ENCODE measurements around the gene MARF1. TPM values are rescaled to one million over a fixed set of nuclear protein-coding genes. Genes with fewer than 3 reads are reported as not detected.
A peak's percentile ranks its signal among the peaks of the same experiment; 100 is the strongest.

MARF1 gene
- total and polyA plus RNA-seq, 9 donors = 23.1 to 95.7 (median 71.8) TPM

DNA sequence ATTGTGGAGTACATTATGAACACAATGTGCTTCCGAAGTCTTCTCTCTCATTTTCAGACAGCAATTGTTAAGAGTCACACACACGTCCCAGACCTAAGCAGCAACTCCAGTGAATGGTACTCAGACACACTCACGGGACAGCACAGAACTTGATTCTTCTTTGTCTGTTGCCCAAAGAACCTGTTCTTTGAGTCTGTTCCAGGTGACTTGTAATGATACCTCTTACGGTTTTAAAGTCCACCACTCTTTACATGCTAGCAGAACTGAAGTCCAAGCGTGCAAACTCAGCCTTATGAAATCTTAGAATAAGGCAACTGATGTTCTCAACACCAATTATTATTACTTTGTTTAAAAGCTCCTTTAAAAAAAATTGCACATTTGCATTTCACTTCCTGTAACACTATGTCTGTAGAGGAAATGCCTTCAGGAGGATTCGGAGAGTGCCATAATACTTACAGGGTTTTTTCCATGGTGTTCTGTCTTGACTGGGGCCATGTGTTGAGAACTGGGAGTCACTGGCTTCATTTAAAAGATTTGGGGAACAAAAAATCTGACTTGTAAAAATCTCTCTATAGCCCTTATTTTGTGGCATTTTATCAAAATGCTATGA is 48.1 kb downstream of the MARF1 start:
- TF ChIP-seq EP300 (IDR thresholded peaks at IDR 0.05) (no peak), POLR2A (IDR thresholded peaks at IDR 0.05) (no peak)
- TF ChIP-seq, protein P1, sequence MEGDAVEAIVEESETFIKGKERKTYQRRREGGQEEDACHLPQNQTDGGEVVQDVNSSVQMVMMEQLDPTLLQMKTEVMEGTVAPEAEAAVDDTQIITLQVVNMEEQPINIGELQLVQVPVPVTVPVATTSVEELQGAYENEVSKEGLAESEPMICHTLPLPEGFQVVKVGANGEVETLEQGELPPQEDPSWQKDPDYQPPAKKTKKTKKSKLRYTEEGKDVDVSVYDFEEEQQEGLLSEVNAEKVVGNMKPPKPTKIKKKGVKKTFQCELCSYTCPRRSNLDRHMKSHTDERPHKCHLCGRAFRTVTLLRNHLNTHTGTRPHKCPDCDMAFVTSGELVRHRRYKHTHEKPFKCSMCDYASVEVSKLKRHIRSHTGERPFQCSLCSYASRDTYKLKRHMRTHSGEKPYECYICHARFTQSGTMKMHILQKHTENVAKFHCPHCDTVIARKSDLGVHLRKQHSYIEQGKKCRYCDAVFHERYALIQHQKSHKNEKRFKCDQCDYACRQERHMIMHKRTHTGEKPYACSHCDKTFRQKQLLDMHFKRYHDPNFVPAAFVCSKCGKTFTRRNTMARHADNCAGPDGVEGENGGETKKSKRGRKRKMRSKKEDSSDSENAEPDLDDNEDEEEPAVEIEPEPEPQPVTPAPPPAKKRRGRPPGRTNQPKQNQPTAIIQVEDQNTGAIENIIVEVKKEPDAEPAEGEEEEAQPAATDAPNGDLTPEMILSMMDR (IDR thresholded peaks at IDR 0.05) = no peak
- Histone ChIP-seq H3K9me3 (no peaks in the 10 kb centered on the region), H3K4me1 (ENCODE audit: insufficient read depth) (no peaks in the 10 kb centered on the region), H3K27me3 (no peaks in the 10 kb centered on the region), H3K36me3 (no peaks in the 10 kb centered on the region), H3K4me3 (no peak overlapping the region), H3K27ac (no peak overlapping the region)
- intact Hi-C loops (cut with DNase I) = no loop called here
- no peak for DNase-seq
- 89 to 92% (median 91%) methylated on average over 6 of the region's 6 CpGs for WGBS, 3 donors

DNA sequence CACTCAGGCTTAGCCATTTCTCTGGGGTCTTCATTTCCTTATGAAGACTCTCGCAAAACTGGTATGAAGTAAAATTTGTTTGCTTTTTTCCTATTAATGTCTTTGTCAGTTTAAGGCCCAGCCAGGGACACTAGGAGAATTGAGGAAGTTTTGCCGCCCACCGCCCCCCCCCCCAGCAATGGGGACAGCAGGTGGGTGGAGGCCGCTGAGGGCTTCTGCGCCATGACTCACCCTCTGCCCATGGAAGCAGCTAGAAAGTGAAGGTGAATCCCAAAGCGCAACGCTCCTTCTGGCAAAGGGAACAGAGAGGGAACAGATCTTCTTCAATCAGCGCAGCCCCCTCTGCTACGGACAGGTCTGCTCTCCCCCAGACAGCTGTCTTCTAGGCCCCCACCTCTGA is 49.7 kb downstream of the MARF1 start:
- Histone ChIP-seq H3K4me3 (no peak overlapping the region), H3K9me3 (no peaks in the 10 kb centered on the region), H3K27me3 (no peaks in the 10 kb centered on the region), H3K4me1 (ENCODE audit: insufficient read depth) (no peaks in the 10 kb centered on the region), H3K36me3 (no peaks in the 10 kb centered on the region), H3K27ac (no peak overlapping the region)
- TF ChIP-seq, protein P1 (IDR thresholded peaks at IDR 0.05) = no peak
- no peak for TF ChIP-seq EP300 (IDR thresholded peaks at IDR 0.05)
- no peak for TF ChIP-seq POLR2A (IDR thresholded peaks at IDR 0.05)
- intact Hi-C loops (cut with DNase I) = no loop called here
- no peak for DNase-seq
- WGBS, 3 donors = 91 to 96% (median 93%) methylated on average over 9 of the region's 9 CpGs

DNA sequence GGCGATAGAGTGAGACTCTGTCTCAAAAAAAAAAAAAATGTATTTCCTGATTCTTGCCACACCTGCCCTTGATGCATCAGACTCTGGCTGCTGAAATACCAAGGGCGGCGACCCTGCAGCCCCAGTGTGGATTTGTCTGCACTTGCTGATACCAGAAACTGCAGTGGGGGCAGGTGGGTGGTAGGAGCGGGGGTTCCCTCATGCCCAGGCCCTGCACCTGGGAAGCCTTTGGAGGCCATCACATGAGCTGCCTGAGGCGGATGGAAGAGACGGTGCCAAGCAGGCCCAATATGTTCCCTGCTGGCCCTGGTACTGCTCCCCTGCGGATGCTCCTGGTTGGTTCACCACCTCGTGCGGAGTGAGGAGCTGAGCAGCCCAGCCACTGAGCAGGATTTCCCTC is 50.6 kb downstream of the MARF1 start:
- no peak overlapping the region for H3K27ac ChIP-seq
- 82 to 91% (median 86%) methylated on average over 9 of the region's 9 CpGs for WGBS, 3 donors
- intact Hi-C loops (cut with DNase I) = no loop called here

DNA sequence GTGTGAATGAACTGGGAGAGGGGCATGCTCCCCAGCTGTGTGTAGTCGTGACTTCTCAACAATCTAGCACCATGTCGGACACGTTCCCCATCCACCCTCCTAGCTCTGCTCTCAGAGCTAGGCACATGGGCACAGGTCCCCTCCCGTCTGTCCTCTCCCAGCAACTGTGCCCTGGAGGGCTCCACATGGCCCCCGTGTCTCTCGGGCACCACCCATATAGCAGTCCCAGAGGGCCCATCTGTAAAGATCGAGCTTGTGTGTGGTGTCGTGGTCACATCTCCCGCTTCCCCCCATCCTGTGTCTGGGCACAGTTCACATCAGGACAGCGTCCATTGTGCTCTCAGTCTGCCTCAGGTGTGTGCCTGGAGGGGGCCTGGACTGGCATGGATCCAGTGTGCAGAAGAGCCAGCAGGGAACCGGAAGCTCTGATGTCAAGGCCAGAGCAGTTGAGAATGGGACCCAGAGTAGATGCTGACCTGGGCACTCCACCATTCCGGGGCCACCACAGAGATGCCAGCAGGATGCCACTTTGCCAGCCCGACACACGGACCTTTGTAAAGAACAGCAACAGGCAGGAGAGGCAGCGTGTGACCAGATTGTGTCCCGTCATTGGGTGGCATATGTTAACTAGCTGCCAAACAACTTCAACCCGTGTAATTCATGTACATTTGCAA is 55.7 kb downstream of the MARF1 start:
- H3K36me3 ChIP-seq = no peaks in the 10 kb centered on the region
- peak in 1 of 5 donors; percentile 9 for DNase-seq
- H3K4me3 ChIP-seq = no peak overlapping the region
- TF ChIP-seq EP300 (IDR thresholded peaks at IDR 0.05) (no peak), POLR2A (IDR thresholded peaks at IDR 0.05) (no peak)
- TF ChIP-seq, protein P1 (IDR thresholded peaks at IDR 0.05) = no peak
- no peaks in the 10 kb centered on the region for H3K27me3 ChIP-seq
- H3K27ac ChIP-seq = no peak overlapping the region
- no peaks in the 10 kb centered on the region for H3K9me3 ChIP-seq
- 95 to 97% (median 97%) methylated on average over 17 of the region's 17 CpGs for WGBS, 3 donors
- intact Hi-C loops (cut with DNase I) = no loop called here
- no peaks in the 10 kb centered on the region for H3K4me1 ChIP-seq (ENCODE audit: insufficient read depth)

More for the DNA sequence above, 50.6 kb downstream of the MARF1 start:
- Histone ChIP-seq H3K9me3 (no peaks in the 10 kb centered on the region), H3K4me1 (ENCODE audit: insufficient read depth) (no peaks in the 10 kb centered on the region), H3K36me3 (no peaks in the 10 kb centered on the region), H3K4me3 (no peak overlapping the region), H3K27me3 (no peaks in the 10 kb centered on the region)
- no peak for DNase-seq
- TF ChIP-seq POLR2A (IDR thresholded peaks at IDR 0.05) (no peak), EP300 (IDR thresholded peaks at IDR 0.05) (no peak)
- TF ChIP-seq, protein P1 (IDR thresholded peaks at IDR 0.05) = no peak
